Neural cell (in vitro differentiated cells): ENCODE data around the gene FOXI1.

Source experiments
- EP300 ChIP-seq: fragments of 450-650 bp; conservative IDR thresholded peaks from 2 replicates; pipeline ENCODE4 v1.6.1; 2014; ENCODE audit warnings: antibody characterized with exemption, mild to moderate bottlenecking, moderate library complexity; ENCODE audit not compliant: poor library complexity, severe bottlenecking
- EZH2 ChIP-seq: fragments of 200-600, 300-800 bp; shearing (Covaris generic), sonication (generic); IDR thresholded peaks from 2 replicates; pipeline ENCODE4 v1.6.1; 2014; ENCODE audit warnings: antibody characterized with exemption, low read length, borderline replicate concordance, mild to moderate bottlenecking; ENCODE audit not compliant: insufficient read depth, poor library complexity, severe bottlenecking
- POLR2AphosphoS5 ChIP-seq: IDR thresholded peaks from 2 replicates; pipeline ENCODE4 v1.6.1; 2012
- RAD21 ChIP-seq: fragments of 450-650 bp; conservative IDR thresholded peaks from 2 replicates; pipeline ENCODE4 v1.6.1; 2014; ENCODE audit warnings: antibody characterized with exemption, mild to moderate bottlenecking, moderate library complexity
- REST ChIP-seq: IDR thresholded peaks from 2 replicates; pipeline ENCODE4 v1.6.1; 2012; ENCODE audit warnings: borderline replicate concordance
- TAF1 ChIP-seq: IDR thresholded peaks from 2 replicates; pipeline ENCODE4 v1.6.1; 2012; ENCODE audit warnings: low read depth
- TF ChIP-seq, protein P1 (sequence below): fragments of 450-650 bp; IDR thresholded peaks from 2 replicates; pipeline ENCODE4 v1.5.1; 2014; ENCODE audit warnings: antibody characterized with exemption, mild to moderate bottlenecking, moderate library complexity; ENCODE audit not compliant: poor library complexity, severe bottlenecking

- TF ChIP-seq POLR2AphosphoS5 (no peak), EZH2 (no peak), RAD21 (no peak), TAF1 (no peak), EP300 (no peak), REST (no peak)
- TF ChIP-seq, protein P1, sequence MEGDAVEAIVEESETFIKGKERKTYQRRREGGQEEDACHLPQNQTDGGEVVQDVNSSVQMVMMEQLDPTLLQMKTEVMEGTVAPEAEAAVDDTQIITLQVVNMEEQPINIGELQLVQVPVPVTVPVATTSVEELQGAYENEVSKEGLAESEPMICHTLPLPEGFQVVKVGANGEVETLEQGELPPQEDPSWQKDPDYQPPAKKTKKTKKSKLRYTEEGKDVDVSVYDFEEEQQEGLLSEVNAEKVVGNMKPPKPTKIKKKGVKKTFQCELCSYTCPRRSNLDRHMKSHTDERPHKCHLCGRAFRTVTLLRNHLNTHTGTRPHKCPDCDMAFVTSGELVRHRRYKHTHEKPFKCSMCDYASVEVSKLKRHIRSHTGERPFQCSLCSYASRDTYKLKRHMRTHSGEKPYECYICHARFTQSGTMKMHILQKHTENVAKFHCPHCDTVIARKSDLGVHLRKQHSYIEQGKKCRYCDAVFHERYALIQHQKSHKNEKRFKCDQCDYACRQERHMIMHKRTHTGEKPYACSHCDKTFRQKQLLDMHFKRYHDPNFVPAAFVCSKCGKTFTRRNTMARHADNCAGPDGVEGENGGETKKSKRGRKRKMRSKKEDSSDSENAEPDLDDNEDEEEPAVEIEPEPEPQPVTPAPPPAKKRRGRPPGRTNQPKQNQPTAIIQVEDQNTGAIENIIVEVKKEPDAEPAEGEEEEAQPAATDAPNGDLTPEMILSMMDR = no peak
Measured at GRCh38 chr5:170126061-170126460, 20.4 kb downstream of the FOXI1 start.
